GM13976 (cell line): ENCODE measurements around the gene C4B.

ENCODE experiments used
- DNase-seq: peaks from one replicate; pipeline ENCODE4 v3.0.0; 2012; ENCODE audit warnings: low spot score
- CTCF ChIP-seq: IDR thresholded peaks from 2 replicates; pipeline ENCODE4 v1.5.1; 2012; ENCODE audit warnings: borderline replicate concordance, mild to moderate bottlenecking; ENCODE audit not compliant: insufficient read depth; ENCODE audit errors: extremely low read depth, missing control alignments, control extremely low read depth
- in situ Hi-C: fragments of 300-500 bp; cut with MboI; formaldehyde crosslinking; loops from one replicate; pipeline ENCODE4 v1.12.0; 2022; ENCODE audit warnings: low sequenced_read_pairs, mixed read lengths, inconsistent platforms; ENCODE audit not compliant: unreplicated experiment

Gene C4B

GRCh38 chr6:32083812-32084768 lies 69.5 kb downstream of the C4B start:
- in situ Hi-C loops: no loop called here
- TF ChIP-seq CTCF: no peak
- no peak for DNase-seq

DNA sequence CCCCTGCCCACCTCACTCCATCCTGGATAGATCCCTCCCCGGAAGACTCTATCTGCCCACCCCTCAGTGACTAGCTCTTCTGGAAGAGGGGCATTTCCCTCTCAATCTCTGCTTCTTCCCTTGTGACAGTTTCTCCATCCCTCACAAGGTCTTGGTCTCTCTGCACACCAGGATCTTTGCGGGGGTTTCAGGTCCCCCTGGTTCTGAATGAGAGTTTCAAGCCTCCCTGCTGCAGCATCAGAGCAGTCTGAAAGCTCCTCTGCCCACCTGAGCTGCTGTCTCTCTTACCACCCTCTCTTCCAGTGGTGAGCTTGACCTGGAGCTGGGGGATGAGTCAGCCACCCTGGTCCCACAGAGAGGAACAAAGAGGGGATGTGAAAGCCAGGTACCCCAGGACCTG lies 70.2 kb downstream of the C4B start:
- no peak for DNase-seq
- TF ChIP-seq CTCF: no peak
- in situ Hi-C loops: no loop called here
